PC-3 (cell line): ENCODE data around the gene VANGL2. TPM values are rescaled to one million over a fixed set of nuclear protein-coding genes. Genes with fewer than 3 reads are reported as not detected.
A peak's percentile ranks its signal among the peaks of the same experiment; 100 is the strongest.

Source experiments
- ATAC-seq: fragments of 200-7000 bp; cut with Tn5 transposase; 2 replicates; pipeline ENCODE4 v1.9.1; 2020; ENCODE audit warnings: mild to moderate bottlenecking, moderate library complexity
- BruUV-seq: library from RNA; stranded (reverse); fragments of 400-500 nt; replicated peaks from 2 replicates; lab custom pipeline; 2021; lab: Mats Ljungman, UMichigan
- CTCF ChIA-PET: fragments of 300-600 bp; sonication (Branson Sonifier 250); formaldehyde crosslinking; loops from one replicate; lab custom pipeline; 2022; ENCODE audit warnings: antibody characterized with exemption; lab: Charles Lee
- POLR2A ChIA-PET: fragments of 300-600 bp; sonication (Branson Sonifier 250); formaldehyde crosslinking; loops from one replicate; lab custom pipeline; 2022; ENCODE audit warnings: antibody characterized with exemption; ENCODE audit not compliant: unreplicated experiment; lab: Charles Lee
- DNase-seq: peaks from one replicate; pipeline ENCODE4 v3.0.0-alpha.2; 2015
- H2AFZ ChIP-seq: fragments of 300-600 bp; sonication (generic); 2 replicates; pipeline ENCODE4 v1.6.0; 2016; ENCODE audit warnings: antibody characterized with exemption, low read length
- H3F3A ChIP-seq: fragments of 300-600 bp; sonication (generic); one replicate; pipeline ENCODE4 v1.6.0; 2017; ENCODE audit warnings: antibody characterized with exemption, low read length, control low read depth, mild to moderate bottlenecking; ENCODE audit not compliant: unreplicated experiment
- H3K27ac ChIP-seq: fragments of 300-600 bp; sonication (generic); 2 replicates; pipeline ENCODE4 v1.5.1; 2016; ENCODE audit warnings: mild to moderate bottlenecking, low read length
- H3K27me3 ChIP-seq: fragments of 300-600 bp; sonication (generic); 2 replicates; pipeline ENCODE4 v1.6.1; 2016; ENCODE audit warnings: low read length, mixed read lengths
- H3K36me3 ChIP-seq: fragments of 300-600 bp; sonication (generic); 2 replicates; pipeline ENCODE4 v1.6.1; 2016; ENCODE audit warnings: low read depth, mixed run types, low read length, mixed read lengths
- H3K4me1 ChIP-seq: fragments of 300-600 bp; sonication (generic); 2 replicates; pipeline ENCODE4 v1.5.1; 2016; ENCODE audit warnings: low read length; ENCODE audit not compliant: insufficient read depth
- H3K4me2 ChIP-seq: fragments of 300-600 bp; sonication (generic); 2 replicates; pipeline ENCODE4 v1.6.0; 2016; ENCODE audit warnings: low read length
- H3K4me3 ChIP-seq: fragments of 300-600 bp; sonication (generic); 2 replicates; pipeline ENCODE4 v1.5.1; 2016; ENCODE audit warnings: mild to moderate bottlenecking, low read length, mixed read lengths
- H3K79me2 ChIP-seq: fragments of 300-600 bp; sonication (generic); 2 replicates; pipeline ENCODE4 v1.6.1; 2017; ENCODE audit warnings: low read length, mixed read lengths
- H3K9ac ChIP-seq: fragments of 300-600 bp; sonication (generic); 2 replicates; pipeline ENCODE4 v1.6.0; 2016; ENCODE audit warnings: mild to moderate bottlenecking, low read length
- H3K9me2 ChIP-seq: fragments of 300-600 bp; sonication (generic); replicated peaks from 2 replicates; pipeline ENCODE4 v1.6.1; 2016; ENCODE audit warnings: mixed run types, low read length, mixed read lengths
- H3K9me3 ChIP-seq: fragments of 300-600 bp; sonication (generic); 2 replicates; pipeline ENCODE4 v1.6.1; 2016; ENCODE audit warnings: low read length, mixed read lengths
- H4K20me1 ChIP-seq: fragments of 300-600 bp; sonication (generic); 2 replicates; pipeline ENCODE4 v1.6.1; 2016; ENCODE audit warnings: low read length, mixed read lengths
- CTCF ChIP-seq: fragments of 300-600 bp; sonication (generic); conservative IDR thresholded peaks from 2 replicates; pipeline ENCODE4 v1.5.1; 2017; ENCODE audit warnings: antibody characterized with exemption, low read depth, mild to moderate bottlenecking, low read length
- EZH2 ChIP-seq: fragments of 300-600 bp; sonication (generic); IDR thresholded peaks from one replicate; pipeline ENCODE4 v1.6.1; 2017; ENCODE audit warnings: antibody characterized with exemption, mild to moderate bottlenecking, low read length; ENCODE audit not compliant: unreplicated experiment
- EZH2phosphoT487 ChIP-seq: fragments of 300-600 bp; sonication (generic); IDR thresholded peaks from 2 replicates; pipeline ENCODE4 v1.6.1; 2018; ENCODE audit warnings: mild to moderate bottlenecking, antibody characterized with exemption, low read length, borderline replicate concordance
- intact Hi-C: fragments of 100-400 bp; cut with micrococcal nuclease; formaldehyde crosslinking; loops from 2 replicates; pipeline ENCODE4 v1.9.0; 2023
- total RNA-seq: library from RNA; depleted of rRNA; stranded (reverse); fragments of >200 nt; gene quantifications from 2 replicates; pipeline ENCODE4 v1.2.3, GENCODE V29; 2014

VANGL2 gene
- total RNA-seq, 1 experiment from 2014 or later: 0.44 TPM

GRCh38 chr1:160375788-160376524 is 24.4 kb upstream of the VANGL2 start:
- ChIA-PET POLR2A (no interaction called here), CTCF (interaction anchor here (0.6 to 3.1 kb wide), 5 partner anchors 13 to 483 kb away, joined by 3 to 19 read pairs (median 4); no protein-coding TSS in a partner anchor)
- no TSS peak for BruUV-seq
- DNase-seq (no peak), ATAC-seq (no peak)
- Histone ChIP-seq H3K4me2 (no peak overlapping the region), H3F3A (no peaks in the 10 kb centered on the region), H3K36me3 (no peaks in the 10 kb centered on the region), H3K9ac (no peak overlapping the region), H2AFZ (no peak overlapping the region), H3K27ac (no peak overlapping the region), H3K4me3 (no peak overlapping the region), H3K9me2 (no peaks in the 10 kb centered on the region), H3K4me1 (peaks cover 7% of the 10 kb centered on the region; the same call in 1 of the 2 replicates), H3K79me2 (no peaks in the 10 kb centered on the region), H3K27me3 (no peaks in the 10 kb centered on the region), H4K20me1 (no peaks in the 10 kb centered on the region), H3K9me3 (no peaks in the 10 kb centered on the region)
- intact Hi-C loops: loop anchor here (1.0 kb wide), 2 partner anchors 22 to 275 kb away; no protein-coding TSS in a partner anchor
- TF ChIP-seq CTCF (no peak), EZH2 (no peak), EZH2phosphoT487 (no peak)

DNA sequence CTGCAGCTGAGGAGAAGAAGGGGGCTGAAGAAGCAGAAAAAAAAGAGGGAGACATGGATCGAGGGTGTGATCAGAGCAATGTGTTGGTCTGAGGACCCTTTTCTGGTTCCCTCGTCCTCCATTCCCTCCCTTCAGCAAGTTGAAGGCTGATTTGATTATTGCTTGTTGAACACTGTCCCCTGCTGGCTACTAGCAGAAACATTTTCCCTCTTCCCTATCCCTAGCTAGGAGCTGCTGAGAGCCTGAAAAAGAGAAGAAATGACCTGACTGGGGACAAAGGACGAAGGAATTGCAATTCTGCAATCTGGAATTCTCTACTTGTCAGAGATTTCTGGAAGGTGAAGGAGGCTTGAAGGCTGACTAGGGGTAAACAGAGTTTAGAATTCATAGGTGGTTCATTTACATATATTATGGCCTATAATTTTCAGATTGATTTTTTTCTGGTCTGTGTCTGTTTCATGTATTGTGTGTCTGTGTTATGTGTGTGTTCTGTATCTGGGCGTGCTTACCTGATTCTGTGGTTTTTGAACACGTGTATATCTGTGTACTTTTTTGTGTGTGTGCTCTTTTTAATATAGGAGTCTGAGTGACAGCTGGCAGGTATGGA is 23.7 kb upstream of the VANGL2 start:
- ChIA-PET POLR2A (interaction anchor here (0.6 kb wide), 1 partner anchor 278 kb away, joined by 3 read pairs; the partner anchor contains the start of gene IGSF8), CTCF (interaction anchor here (0.6 to 3.1 kb wide), 8 partner anchors 21 to 1259 kb away, joined by 3 to 19 read pairs (median 4); no protein-coding TSS in a partner anchor)
- Histone ChIP-seq H3K4me1 (peaks cover 7% of the 10 kb centered on the region; the same call in 1 of the 2 replicates), H3K9me3 (no peaks in the 10 kb centered on the region), H2AFZ (no peak overlapping the region), H3K27ac (no peak overlapping the region), H3K36me3 (no peaks in the 10 kb centered on the region), H3K4me3 (no peak overlapping the region), H3K27me3 (no peaks in the 10 kb centered on the region), H3K9ac (no peak overlapping the region), H4K20me1 (no peaks in the 10 kb centered on the region), H3K79me2 (no peaks in the 10 kb centered on the region), H3K9me2 (no peaks in the 10 kb centered on the region), H3F3A (no peaks in the 10 kb centered on the region), H3K4me2 (no peak overlapping the region)
- TF ChIP-seq EZH2: no peak
- TF ChIP-seq CTCF: peak; percentile 97
- TF ChIP-seq EZH2phosphoT487: no peak
- no TSS peak for BruUV-seq
- ATAC-seq: peak; percentile 80
- peak; percentile 78 for DNase-seq
- intact Hi-C loops: loop anchor here (1.0 kb wide), 2 partner anchors 22 to 275 kb away; no protein-coding TSS in a partner anchor
